ENCODE measurements around the gene ARL15. TPM values are rescaled to one million over a fixed set of nuclear protein-coding genes. Genes with fewer than 3 reads are reported as not detected.

ARL15 gene
- total and polyA plus RNA-seq, 8 donors = 20.2 to 27.7 (median 25.1) TPM

DNA sequence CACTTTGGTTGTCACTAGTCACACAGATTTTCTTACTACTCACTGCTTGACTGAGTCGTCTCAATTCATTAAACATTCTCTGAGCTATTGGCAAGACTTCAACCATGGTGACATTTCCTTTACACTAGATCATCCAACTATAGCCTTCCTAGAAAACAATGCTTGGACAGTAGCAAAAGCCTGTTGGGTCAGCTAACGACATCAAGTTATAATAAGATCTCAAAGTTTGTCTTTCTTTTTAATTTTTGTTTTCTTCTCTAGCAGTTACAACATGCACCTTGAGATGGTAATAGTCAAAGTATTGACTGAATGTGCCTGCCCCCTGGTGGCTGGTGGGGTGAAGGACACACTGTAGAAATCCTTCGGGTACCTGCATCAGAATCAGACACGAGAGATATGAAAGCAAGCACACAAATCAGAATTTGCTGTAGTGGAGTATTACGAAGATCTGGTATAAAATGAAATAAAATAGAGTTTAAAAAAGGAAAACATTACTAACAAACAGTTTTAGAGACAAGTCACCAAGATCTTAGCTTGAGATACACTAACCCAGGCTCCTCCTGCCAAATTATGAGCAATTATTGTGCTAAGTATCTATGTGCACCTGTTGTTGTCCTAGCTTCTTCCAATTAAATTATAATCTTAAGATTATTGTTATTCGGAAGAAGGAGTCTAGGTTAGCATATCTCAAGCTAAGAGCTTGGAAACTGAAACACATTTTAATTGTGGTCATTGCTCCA, 81.2 kb downstream of the ARL15 start:
- DNase-seq = peak in 3 of 4 donors; percentile 57 to 82 (median 63)
- peak; percentile 94 for ATAC-seq
- intact Hi-C loops (cut with DNase I) = loop anchor here in 1 of 2 donors (5.0 kb wide), 1 partner anchor 752 kb away; no protein-coding TSS in a partner anchor

GRCh38 chr5:54227759-54228158, 82.6 kb downstream of the ARL15 start:
- no peaks in the 10 kb centered on the region for H3K36me3 ChIP-seq
- H3K9me3 ChIP-seq = no peaks in the 10 kb centered on the region
- no peaks in the 10 kb centered on the region for H3K27me3 ChIP-seq
- ATAC-seq (no peak), DNase-seq (no peak)
- H3K4me1 ChIP-seq = peaks cover 0 to 8% of the 10 kb centered on the region in 2 donors
- no peak overlapping the region for H3K27ac ChIP-seq
- TF ChIP-seq, protein P1, sequence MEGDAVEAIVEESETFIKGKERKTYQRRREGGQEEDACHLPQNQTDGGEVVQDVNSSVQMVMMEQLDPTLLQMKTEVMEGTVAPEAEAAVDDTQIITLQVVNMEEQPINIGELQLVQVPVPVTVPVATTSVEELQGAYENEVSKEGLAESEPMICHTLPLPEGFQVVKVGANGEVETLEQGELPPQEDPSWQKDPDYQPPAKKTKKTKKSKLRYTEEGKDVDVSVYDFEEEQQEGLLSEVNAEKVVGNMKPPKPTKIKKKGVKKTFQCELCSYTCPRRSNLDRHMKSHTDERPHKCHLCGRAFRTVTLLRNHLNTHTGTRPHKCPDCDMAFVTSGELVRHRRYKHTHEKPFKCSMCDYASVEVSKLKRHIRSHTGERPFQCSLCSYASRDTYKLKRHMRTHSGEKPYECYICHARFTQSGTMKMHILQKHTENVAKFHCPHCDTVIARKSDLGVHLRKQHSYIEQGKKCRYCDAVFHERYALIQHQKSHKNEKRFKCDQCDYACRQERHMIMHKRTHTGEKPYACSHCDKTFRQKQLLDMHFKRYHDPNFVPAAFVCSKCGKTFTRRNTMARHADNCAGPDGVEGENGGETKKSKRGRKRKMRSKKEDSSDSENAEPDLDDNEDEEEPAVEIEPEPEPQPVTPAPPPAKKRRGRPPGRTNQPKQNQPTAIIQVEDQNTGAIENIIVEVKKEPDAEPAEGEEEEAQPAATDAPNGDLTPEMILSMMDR (IDR thresholded peaks at IDR 0.05) = no peak
- no peak overlapping the region for H3K4me3 ChIP-seq
- intact Hi-C loops (cut with DNase I) = loop anchor here in 1 of 2 donors (5.0 kb wide), 1 partner anchor 750 kb away; no protein-coding TSS in a partner anchor

More for the DNA sequence above, 81.2 kb downstream of the ARL15 start:
- H3K4me3 ChIP-seq = no peak overlapping the region
- TF ChIP-seq, protein P1 (IDR thresholded peaks at IDR 0.05) = peak; percentile 88 to 91
- no peaks in the 10 kb centered on the region for H3K27me3 ChIP-seq
- no peaks in the 10 kb centered on the region for H3K36me3 ChIP-seq
- no peak overlapping the region for H3K27ac ChIP-seq
- no peaks in the 10 kb centered on the region for H3K9me3 ChIP-seq
- peaks cover 0 to 8% of the 10 kb centered on the region in 2 donors for H3K4me1 ChIP-seq

DNA sequence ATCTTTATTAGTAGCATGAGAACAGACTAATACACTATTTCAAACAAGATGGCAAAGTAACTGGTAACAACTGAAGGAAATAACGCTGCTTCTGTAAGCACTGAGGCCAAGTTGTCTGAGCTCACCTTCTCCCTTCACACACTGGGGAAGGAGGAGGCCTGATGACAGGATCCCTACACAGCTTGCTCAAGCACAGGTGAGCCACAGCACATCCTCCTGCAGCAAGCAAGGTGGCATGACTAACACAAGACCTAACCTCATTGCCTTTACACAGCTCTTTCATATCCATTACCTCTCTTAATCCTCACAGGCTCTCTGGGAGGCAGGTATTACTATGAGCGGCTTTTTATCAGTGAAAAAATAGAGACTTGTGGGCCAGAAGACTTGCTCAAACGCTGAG, 83.3 kb downstream of the ARL15 start:
- H3K9me3 ChIP-seq = no peaks in the 10 kb centered on the region
- H3K4me1 ChIP-seq = peaks cover 0 to 8% of the 10 kb centered on the region in 2 donors
- H3K27me3 ChIP-seq = no peaks in the 10 kb centered on the region
- ATAC-seq (no peak), DNase-seq (no peak)
- H3K36me3 ChIP-seq = no peaks in the 10 kb centered on the region
- H3K4me3 ChIP-seq = no peak overlapping the region
- no peak overlapping the region for H3K27ac ChIP-seq
- intact Hi-C loops (cut with DNase I) = loop anchor here in 1 of 2 donors (5.0 kb wide), 1 partner anchor 750 kb away; no protein-coding TSS in a partner anchor
- TF ChIP-seq, protein P1 (IDR thresholded peaks at IDR 0.05) = no peak

GRCh38 chr5:54226215-54226614, 84.2 kb downstream of the ARL15 start:
- H3K27me3 ChIP-seq = no peaks in the 10 kb centered on the region
- no peak overlapping the region for H3K27ac ChIP-seq
- TF ChIP-seq, protein P1 (IDR thresholded peaks at IDR 0.05) = no peak
- H3K36me3 ChIP-seq = no peaks in the 10 kb centered on the region
- no peaks in the 10 kb centered on the region for H3K9me3 ChIP-seq
- no peak overlapping the region for H3K4me3 ChIP-seq
- no peak for DNase-seq
- H3K4me1 ChIP-seq = peaks cover 0 to 8% of the 10 kb centered on the region in 2 donors
- ATAC-seq = no peak
- intact Hi-C loops (cut with DNase I) = loop anchor here in 1 of 2 donors (5.0 kb wide), 1 partner anchor 749 kb away; no protein-coding TSS in a partner anchor

DNA sequence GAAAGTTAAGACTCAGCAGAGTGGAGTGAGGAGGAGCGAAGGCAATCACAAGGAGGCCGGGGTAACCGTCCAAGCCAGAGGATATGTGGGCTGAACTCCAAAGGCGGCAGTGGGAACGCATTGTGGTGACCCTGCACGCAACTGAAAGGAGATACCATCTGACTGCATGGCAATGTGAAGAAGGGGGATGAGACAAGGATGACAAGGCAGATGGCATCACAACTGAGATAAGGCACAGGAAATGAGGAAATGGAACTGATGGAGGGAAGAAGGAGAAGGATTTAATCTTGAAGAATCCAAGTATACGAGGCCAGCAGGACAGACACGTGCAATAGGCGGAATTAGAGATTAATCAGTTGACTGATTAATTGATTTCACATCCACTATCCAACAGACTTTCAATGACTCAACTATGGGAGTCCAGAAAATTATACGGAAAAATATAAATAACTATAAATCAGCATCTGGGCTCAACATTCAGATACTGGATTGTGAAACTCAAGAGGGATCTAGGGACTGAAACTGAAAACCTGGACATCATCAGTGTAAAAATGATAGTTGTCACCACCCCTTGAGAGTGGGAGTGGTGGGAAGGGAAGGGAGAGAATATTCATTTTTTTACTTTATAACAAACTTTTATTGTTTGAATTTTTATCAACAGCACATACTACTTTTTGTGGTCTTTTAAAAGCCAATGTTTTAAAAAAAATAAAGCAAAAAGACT, 86.1 kb downstream of the ARL15 start:
- intact Hi-C loops (cut with DNase I) = no loop called here
- H3K4me3 ChIP-seq = no peak overlapping the region
- no peak for ATAC-seq
- no peak for DNase-seq
- H3K27me3 ChIP-seq = no peaks in the 10 kb centered on the region
- H3K27ac ChIP-seq = no peak overlapping the region
- no peaks in the 10 kb centered on the region for H3K36me3 ChIP-seq
- H3K9me3 ChIP-seq = no peaks in the 10 kb centered on the region
- TF ChIP-seq, protein P1 (IDR thresholded peaks at IDR 0.05) = no peak
- H3K4me1 ChIP-seq = peaks cover 0 to 4% of the 10 kb centered on the region in 2 donors
